NCI-H1417 treated with DMSO at 0.1 percent for 48 hours (cell line): ENCODE measurements around the gene LCT.
"Not testable (repeated sequence)": the region's sequence is repeated elsewhere in the genome, so short reads cannot be mapped to it uniquely, and the experiment has no call there.

Experiments used
- DNase-seq: peaks from one replicate; lab custom pipeline; 2025; lab: John Stamatoyannopoulos, UW

LCT gene

GRCh38 chr2:135831180-135831812 lies 5.7 kb downstream of the LCT start:
- DNase-seq, result no peak

- peak; percentile 26 for DNase-seq
Measured at GRCh38 chr2:135829378-135830135, 7.4 kb downstream of the LCT start.

- DNase-seq, result no peak
Measured at GRCh38 chr2:135826544-135826943, 10.4 kb downstream of the LCT start.

GRCh38 chr2:135825550-135826176 lies 11.3 kb downstream of the LCT start:
- no peak for DNase-seq

- DNase-seq, result no peak
Measured at GRCh38 chr2:135825131-135825530, 11.9 kb downstream of the LCT start.

- DNase-seq, result no peak
Measured at GRCh38 chr2:135822855-135823254, 14.1 kb downstream of the LCT start.

GRCh38 chr2:135821190-135821589 lies 15.8 kb downstream of the LCT start:
- DNase-seq, result no peak

GRCh38 chr2:135820003-135820618 lies 16.9 kb downstream of the LCT start:
- DNase-seq, result no peak

GRCh38 chr2:135818937-135819610 lies 17.9 kb downstream of the LCT start:
- no peak for DNase-seq

- no peak for DNase-seq
Measured at GRCh38 chr2:135817951-135818350, 19.0 kb downstream of the LCT start.

- DNase-seq, result no peak
Measured at GRCh38 chr2:135817466-135817865, 19.5 kb downstream of the LCT start.

- no peak for DNase-seq
Measured at GRCh38 chr2:135815269-135815668, 21.7 kb downstream of the LCT start.

GRCh38 chr2:135812907-135813511 lies 24.0 kb downstream of the LCT start:
- no peak for DNase-seq

- not testable (repeated sequence) for DNase-seq
Measured at GRCh38 chr2:135807874-135808273, 29.1 kb downstream of the LCT start.

GRCh38 chr2:135803278-135803677 lies 33.7 kb downstream of the LCT start:
- no peak for DNase-seq

GRCh38 chr2:135802350-135802749 lies 34.6 kb downstream of the LCT start:
- DNase-seq, result no peak

- no peak for DNase-seq
Measured at GRCh38 chr2:135800513-135801460, 36.2 kb downstream of the LCT start.

GRCh38 chr2:135799738-135800137 lies 37.2 kb downstream of the LCT start:
- no peak for DNase-seq

- DNase-seq, result no peak
Measured at GRCh38 chr2:135798762-135799161, 38.2 kb downstream of the LCT start.

- DNase-seq, result no peak
Measured at GRCh38 chr2:135798275-135798705, 38.7 kb downstream of the LCT start.
